ENCODE results near the gene FOXI1.

Gene FOXI1

GRCh38 chr5:170147051-170147752 lies 41.5 kb downstream of the FOXI1 start:
- FAIRE-seq = no peak
- TF ChIP-seq POLR2AphosphoS5 (IDR thresholded peaks at IDR 0.05; ENCODE audit: low read depth, low read length) = no peak
- TF ChIP-seq POLR2A (IDR thresholded peaks at IDR 0.05; ENCODE audit: low read depth, low read length) = no peak
- TF ChIP-seq TAF1 (IDR thresholded peaks at IDR 0.05; ENCODE audit: borderline replicate concordance, low read depth, low read length) = no peak
- DNase-seq (ENCODE audit: insufficient read length) = no peak

GRCh38 chr5:170147753-170148264 lies 42.1 kb downstream of the FOXI1 start:
- TF ChIP-seq TAF1 (IDR thresholded peaks at IDR 0.05; ENCODE audit: borderline replicate concordance, low read depth, low read length) = no peak
- no peak for TF ChIP-seq POLR2AphosphoS5 (IDR thresholded peaks at IDR 0.05; ENCODE audit: low read depth, low read length)
- TF ChIP-seq POLR2A (IDR thresholded peaks at IDR 0.05; ENCODE audit: low read depth, low read length) = no peak
- FAIRE-seq = no peak

GRCh38 chr5:170148430-170149205 lies 42.9 kb downstream of the FOXI1 start:
- TF ChIP-seq POLR2A (IDR thresholded peaks at IDR 0.05; ENCODE audit: low read depth, low read length) (no peak), POLR2AphosphoS5 (IDR thresholded peaks at IDR 0.05; ENCODE audit: low read depth, low read length) (no peak), TAF1 (IDR thresholded peaks at IDR 0.05; ENCODE audit: borderline replicate concordance, low read depth, low read length) (no peak)
- DNase-seq (ENCODE audit: insufficient read length) (no peak), FAIRE-seq (no peak)

More at GRCh38 chr5:170147753-170148264, 42.1 kb downstream of the FOXI1 start:
- no peak for DNase-seq (ENCODE audit: insufficient read length)

- TF ChIP-seq TAF1 (IDR thresholded peaks at IDR 0.05; ENCODE audit: borderline replicate concordance, low read depth, low read length) (no peak), POLR2A (IDR thresholded peaks at IDR 0.05; ENCODE audit: low read depth, low read length) (no peak), POLR2AphosphoS5 (IDR thresholded peaks at IDR 0.05; ENCODE audit: low read depth, low read length) (no peak)
- DNase-seq (ENCODE audit: insufficient read length) = no peak
- no peak for FAIRE-seq
These were observed 43.5 kb downstream of the FOXI1 start for GRCh38 chr5:170149206-170149515.

DNA sequence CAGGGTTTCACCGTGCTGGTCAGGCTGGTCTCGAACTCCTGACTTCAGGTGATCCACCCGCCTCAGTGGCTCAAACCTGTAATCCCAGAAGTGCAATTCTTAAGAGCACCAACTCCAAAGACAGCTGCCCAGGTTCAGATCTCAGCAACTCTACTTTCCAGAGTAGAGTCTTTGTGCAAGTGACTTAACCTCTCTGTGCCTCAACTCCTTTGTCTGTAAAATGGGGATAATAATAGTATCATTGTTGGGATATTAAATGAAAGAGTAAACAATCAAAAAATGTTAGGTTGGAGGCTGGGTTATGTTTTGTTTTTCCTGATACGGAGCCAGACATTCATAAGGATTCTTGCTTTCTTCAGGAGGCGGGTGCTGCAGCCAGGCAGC lies 45.0 kb downstream of the FOXI1 start:
- DNase-seq (ENCODE audit: insufficient read length) (no peak), FAIRE-seq (no peak)
- TF ChIP-seq POLR2A (IDR thresholded peaks at IDR 0.05; ENCODE audit: low read depth, low read length) (no peak), TAF1 (IDR thresholded peaks at IDR 0.05; ENCODE audit: borderline replicate concordance, low read depth, low read length) (no peak), POLR2AphosphoS5 (IDR thresholded peaks at IDR 0.05; ENCODE audit: low read depth, low read length) (no peak)

DNA sequence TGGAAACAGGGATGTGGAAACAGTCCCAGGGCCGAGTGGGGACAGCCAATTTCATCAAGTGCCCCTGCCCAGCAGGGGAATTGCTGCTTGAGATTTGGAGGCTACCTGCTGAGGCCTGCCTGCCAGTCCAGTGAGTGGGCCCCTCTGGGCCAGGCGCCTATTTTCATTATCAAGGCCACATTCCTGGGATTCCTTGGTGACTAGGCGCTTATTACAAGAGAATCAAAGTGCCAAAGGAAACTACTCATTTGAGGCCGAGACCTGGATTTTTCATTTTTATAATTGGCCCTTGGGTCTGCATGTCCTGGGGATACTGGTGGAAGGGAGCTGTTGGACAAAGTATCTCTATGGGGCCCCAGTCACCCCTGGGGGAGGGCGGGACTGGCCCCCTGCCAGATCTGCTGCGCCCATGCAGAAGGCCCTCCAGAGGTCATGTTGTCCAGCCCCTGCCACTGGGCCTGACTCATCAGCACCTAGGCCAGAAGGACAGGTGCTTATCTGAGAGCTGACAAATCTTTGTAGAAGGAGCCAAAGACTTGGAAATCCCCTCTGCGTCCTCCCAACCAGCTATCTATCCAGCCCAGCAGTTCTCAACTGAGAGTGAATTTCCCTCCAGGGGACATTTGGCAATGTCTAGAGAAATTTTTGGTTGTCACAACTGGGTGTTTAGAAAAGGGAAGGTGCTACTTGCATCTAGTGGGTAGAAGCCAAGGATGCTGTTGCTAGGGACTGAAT lies 45.6 kb downstream of the FOXI1 start:
- TF ChIP-seq POLR2A (IDR thresholded peaks at IDR 0.05; ENCODE audit: low read depth, low read length) (no peak), TAF1 (IDR thresholded peaks at IDR 0.05; ENCODE audit: borderline replicate concordance, low read depth, low read length) (no peak), POLR2AphosphoS5 (IDR thresholded peaks at IDR 0.05; ENCODE audit: low read depth, low read length) (no peak)
- DNase-seq (ENCODE audit: insufficient read length) = peak; percentile 23
- FAIRE-seq = peak; percentile 78

GRCh38 chr5:170152767-170153166 lies 47.1 kb downstream of the FOXI1 start:
- TF ChIP-seq POLR2AphosphoS5 (IDR thresholded peaks at IDR 0.05; ENCODE audit: low read depth, low read length) (no peak), TAF1 (IDR thresholded peaks at IDR 0.05; ENCODE audit: borderline replicate concordance, low read depth, low read length) (no peak), POLR2A (IDR thresholded peaks at IDR 0.05; ENCODE audit: low read depth, low read length) (no peak)
- DNase-seq (ENCODE audit: insufficient read length) (no peak), FAIRE-seq (no peak)

GRCh38 chr5:170154297-170154696 lies 48.6 kb downstream of the FOXI1 start:
- FAIRE-seq = no peak
- DNase-seq (ENCODE audit: insufficient read length) = no peak
- TF ChIP-seq TAF1 (IDR thresholded peaks at IDR 0.05; ENCODE audit: borderline replicate concordance, low read depth, low read length) = no peak
- TF ChIP-seq POLR2AphosphoS5 (IDR thresholded peaks at IDR 0.05; ENCODE audit: low read depth, low read length) = no peak
- TF ChIP-seq POLR2A (IDR thresholded peaks at IDR 0.05; ENCODE audit: low read depth, low read length) = no peak

- no peak for TF ChIP-seq TAF1 (IDR thresholded peaks at IDR 0.05; ENCODE audit: borderline replicate concordance, low read depth, low read length)
- TF ChIP-seq POLR2AphosphoS5 (IDR thresholded peaks at IDR 0.05; ENCODE audit: low read depth, low read length) = no peak
- no peak for TF ChIP-seq POLR2A (IDR thresholded peaks at IDR 0.05; ENCODE audit: low read depth, low read length)
- FAIRE-seq (peak; percentile 70), DNase-seq (ENCODE audit: insufficient read length) (no peak)
These were observed 49.0 kb downstream of the FOXI1 start for GRCh38 chr5:170154744-170155143.

- TF ChIP-seq POLR2AphosphoS5 (IDR thresholded peaks at IDR 0.05; ENCODE audit: low read depth, low read length) (no peak), POLR2A (IDR thresholded peaks at IDR 0.05; ENCODE audit: low read depth, low read length) (no peak), TAF1 (IDR thresholded peaks at IDR 0.05; ENCODE audit: borderline replicate concordance, low read depth, low read length) (no peak)
- no peak for FAIRE-seq
- no peak for DNase-seq (ENCODE audit: insufficient read length)
These were observed 50.1 kb downstream of the FOXI1 start for GRCh38 chr5:170155771-170156170.

- FAIRE-seq = no peak
- DNase-seq (ENCODE audit: insufficient read length) = no peak
- no peak for TF ChIP-seq TAF1 (IDR thresholded peaks at IDR 0.05; ENCODE audit: borderline replicate concordance, low read depth, low read length)
- no peak for TF ChIP-seq POLR2A (IDR thresholded peaks at IDR 0.05; ENCODE audit: low read depth, low read length)
- TF ChIP-seq POLR2AphosphoS5 (IDR thresholded peaks at IDR 0.05; ENCODE audit: low read depth, low read length) = no peak
These were observed 53.5 kb downstream of the FOXI1 start for GRCh38 chr5:170159101-170159698.

All from GM12892 (cell line).